Mucosa of descending colon (tissue), 3 donors: ENCODE data around the gene MACF1. TPM values are rescaled to one million over a fixed set of nuclear protein-coding genes. Genes with fewer than 3 reads are reported as not detected.

Source experiments
- ATAC-seq: fragments of 200-7000 bp; cut with Tn5 transposase; one replicate; pipeline ENCODE4 v1.9.1; 2020; ENCODE audit warnings: mild to moderate bottlenecking, moderate library complexity
- DNase-seq, 3 donors: peaks; one replicate each; pipeline ENCODE4 v3.0.0-alpha.2; 2020
- H3K36me3 ChIP-seq: fragments of 200-600 bp; one replicate; pipeline ENCODE4 v1.8.0; 2021; ENCODE audit warnings: low read depth, mild to moderate bottlenecking
- H3K4me1 ChIP-seq: fragments of 200-600 bp; one replicate; pipeline ENCODE4 v1.8.0; 2021; ENCODE audit warnings: low read depth, mild to moderate bottlenecking
- H3K4me3 ChIP-seq: fragments of 200-600 bp; one replicate; pipeline ENCODE4 v1.8.0; 2021; ENCODE audit warnings: mild to moderate bottlenecking
- H3K9me3 ChIP-seq: fragments of 200-600 bp; one replicate; pipeline ENCODE4 v1.8.0; 2021; ENCODE audit warnings: mild to moderate bottlenecking
- intact Hi-C, 2 donors: fragments of 100-400 bp; cut with DNase I in 1 of 2; cut with micrococcal nuclease in 1 of 2; formaldehyde crosslinking; loops; one replicate each; pipeline versions ENCODE4 v1.11.0 to v1.11.1; 2022; cut with DNase I, micrococcal nuclease
- total RNA-seq, 3 donors: library from RNA; stranded (reverse); fragmentation: NEBNext Ultra II Directional in 2 of 3; extraction: Animal tissue kit (Norgen Biotek cat#: 25700) in 2 of 3; gene quantifications; one replicate each; pipeline versions ENCODE4 v1.2.1 to v1.2.4, GENCODE V29; 2021 to 2023
- TF ChIP-seq, protein P1 (sequence below): fragments of 200-600 bp; IDR thresholded peaks from one replicate; pipeline ENCODE4 v1.8.0; 2022; ENCODE audit warnings: antibody characterized with exemption, mild to moderate bottlenecking
- donor health status: DM: no; HTN: no; CAD: no; lungs with moderate emphysema.
- donor health status: DM: no; HTN: no; CAD: no.
- donor health status: DM: no; HTN: yes; CAD: no.

The MACF1 gene
- total RNA-seq, 3 donors from 2014 or later, result 146 to 362 (median 156) TPM

DNA sequence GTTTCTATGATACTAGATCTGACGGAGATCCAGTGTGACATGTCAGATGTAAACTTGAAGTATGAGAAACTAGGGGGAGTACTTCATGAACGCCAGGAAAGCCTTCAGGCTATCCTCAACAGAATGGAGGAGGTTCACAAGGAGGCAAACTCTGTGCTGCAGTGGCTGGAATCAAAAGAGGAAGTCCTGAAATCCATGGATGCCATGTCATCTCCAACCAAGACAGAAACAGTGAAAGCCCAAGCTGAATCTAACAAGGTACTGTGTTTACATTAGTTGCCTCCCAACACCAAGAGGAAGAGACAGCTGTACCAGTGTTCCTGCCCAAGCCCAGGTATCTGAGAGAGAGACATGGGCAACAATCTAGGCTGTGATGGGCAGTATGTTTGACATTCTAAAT, 174.7 kb downstream of the MACF1 start:
- ATAC-seq (no peak), DNase-seq (no peak)
- intact Hi-C loops, result no loop called here
- Histone ChIP-seq H3K9me3 (no peaks in the 10 kb centered on the region), H3K4me3 (no peak overlapping the region), H3K36me3 (peaks cover 7% of the 10 kb centered on the region), H3K4me1 (no peaks in the 10 kb centered on the region)
- TF ChIP-seq, protein P1, sequence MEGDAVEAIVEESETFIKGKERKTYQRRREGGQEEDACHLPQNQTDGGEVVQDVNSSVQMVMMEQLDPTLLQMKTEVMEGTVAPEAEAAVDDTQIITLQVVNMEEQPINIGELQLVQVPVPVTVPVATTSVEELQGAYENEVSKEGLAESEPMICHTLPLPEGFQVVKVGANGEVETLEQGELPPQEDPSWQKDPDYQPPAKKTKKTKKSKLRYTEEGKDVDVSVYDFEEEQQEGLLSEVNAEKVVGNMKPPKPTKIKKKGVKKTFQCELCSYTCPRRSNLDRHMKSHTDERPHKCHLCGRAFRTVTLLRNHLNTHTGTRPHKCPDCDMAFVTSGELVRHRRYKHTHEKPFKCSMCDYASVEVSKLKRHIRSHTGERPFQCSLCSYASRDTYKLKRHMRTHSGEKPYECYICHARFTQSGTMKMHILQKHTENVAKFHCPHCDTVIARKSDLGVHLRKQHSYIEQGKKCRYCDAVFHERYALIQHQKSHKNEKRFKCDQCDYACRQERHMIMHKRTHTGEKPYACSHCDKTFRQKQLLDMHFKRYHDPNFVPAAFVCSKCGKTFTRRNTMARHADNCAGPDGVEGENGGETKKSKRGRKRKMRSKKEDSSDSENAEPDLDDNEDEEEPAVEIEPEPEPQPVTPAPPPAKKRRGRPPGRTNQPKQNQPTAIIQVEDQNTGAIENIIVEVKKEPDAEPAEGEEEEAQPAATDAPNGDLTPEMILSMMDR, result no peak

DNA sequence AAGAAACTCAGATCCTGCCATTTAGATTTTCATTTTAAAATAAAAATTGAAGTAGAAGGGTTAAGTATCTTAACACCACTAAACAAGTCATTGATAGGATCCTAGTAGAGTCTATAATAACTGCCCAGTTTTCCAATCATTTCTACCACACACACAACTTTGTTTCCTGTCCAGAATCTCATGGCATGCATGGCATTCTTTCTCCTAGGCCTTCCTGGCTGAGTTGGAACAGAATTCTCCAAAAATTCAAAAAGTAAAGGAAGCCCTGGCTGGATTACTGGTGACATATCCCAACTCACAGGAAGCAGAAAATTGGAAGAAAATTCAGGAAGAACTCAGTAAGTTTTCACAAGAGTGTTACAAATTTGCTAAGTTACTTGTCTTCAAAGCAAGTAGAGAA, 175.5 kb downstream of the MACF1 start:
- intact Hi-C loops, result no loop called here
- TF ChIP-seq, protein P1, result no peak
- DNase-seq (no peak), ATAC-seq (no peak)
- H3K9me3 ChIP-seq, result no peaks in the 10 kb centered on the region
- no peaks in the 10 kb centered on the region for H3K4me1 ChIP-seq
- peaks cover 10% of the 10 kb centered on the region for H3K36me3 ChIP-seq
- no peak overlapping the region for H3K4me3 ChIP-seq

DNA sequence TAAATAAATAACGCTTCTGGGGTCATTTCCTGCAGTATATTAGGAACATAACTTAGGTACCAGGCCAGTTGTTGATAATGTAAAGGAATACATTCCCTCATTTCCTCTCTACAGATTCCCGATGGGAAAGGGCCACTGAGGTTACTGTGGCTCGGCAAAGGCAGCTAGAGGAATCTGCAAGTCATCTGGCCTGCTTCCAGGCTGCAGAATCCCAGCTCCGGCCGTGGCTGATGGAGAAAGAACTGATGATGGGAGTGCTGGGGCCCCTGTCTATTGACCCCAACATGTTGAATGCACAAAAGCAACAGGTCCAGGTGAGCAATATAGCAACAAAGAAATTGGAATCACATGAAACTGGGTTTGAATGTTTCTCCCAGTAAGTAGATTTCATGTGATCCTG, 177.3 kb downstream of the MACF1 start:
- H3K4me1 ChIP-seq, result no peaks in the 10 kb centered on the region
- DNase-seq, result no peak
- TF ChIP-seq, protein P1, result no peak
- no peak for ATAC-seq
- no peak overlapping the region for H3K4me3 ChIP-seq
- peaks cover 11% of the 10 kb centered on the region for H3K36me3 ChIP-seq
- H3K9me3 ChIP-seq, result no peaks in the 10 kb centered on the region
- intact Hi-C loops, result no loop called here

DNA sequence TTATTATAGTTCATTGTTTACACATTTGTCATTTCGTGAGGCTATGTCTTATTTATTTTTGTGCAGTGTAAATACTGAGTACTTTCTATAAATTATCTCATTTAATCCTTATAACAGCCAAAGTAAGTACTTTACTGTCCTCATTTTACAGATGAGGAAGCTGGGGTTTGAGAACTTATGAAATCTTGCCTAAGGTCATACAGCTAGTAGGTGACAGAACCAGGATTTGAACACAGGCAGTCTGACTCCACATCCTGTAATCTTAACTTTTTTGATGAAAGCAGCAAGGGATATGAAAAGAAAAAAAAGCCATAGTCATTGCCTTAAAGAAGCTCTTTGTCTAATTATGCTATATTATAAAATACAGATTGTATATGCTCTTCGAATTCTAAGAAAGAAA, 179.8 kb downstream of the MACF1 start:
- no peak for ATAC-seq
- TF ChIP-seq, protein P1, result no peak
- intact Hi-C loops, result no loop called here
- no peak for DNase-seq
- peaks cover 11% of the 10 kb centered on the region for H3K36me3 ChIP-seq
- H3K4me3 ChIP-seq, result no peak overlapping the region
- H3K9me3 ChIP-seq, result no peaks in the 10 kb centered on the region
- H3K4me1 ChIP-seq, result no peaks in the 10 kb centered on the region

DNA sequence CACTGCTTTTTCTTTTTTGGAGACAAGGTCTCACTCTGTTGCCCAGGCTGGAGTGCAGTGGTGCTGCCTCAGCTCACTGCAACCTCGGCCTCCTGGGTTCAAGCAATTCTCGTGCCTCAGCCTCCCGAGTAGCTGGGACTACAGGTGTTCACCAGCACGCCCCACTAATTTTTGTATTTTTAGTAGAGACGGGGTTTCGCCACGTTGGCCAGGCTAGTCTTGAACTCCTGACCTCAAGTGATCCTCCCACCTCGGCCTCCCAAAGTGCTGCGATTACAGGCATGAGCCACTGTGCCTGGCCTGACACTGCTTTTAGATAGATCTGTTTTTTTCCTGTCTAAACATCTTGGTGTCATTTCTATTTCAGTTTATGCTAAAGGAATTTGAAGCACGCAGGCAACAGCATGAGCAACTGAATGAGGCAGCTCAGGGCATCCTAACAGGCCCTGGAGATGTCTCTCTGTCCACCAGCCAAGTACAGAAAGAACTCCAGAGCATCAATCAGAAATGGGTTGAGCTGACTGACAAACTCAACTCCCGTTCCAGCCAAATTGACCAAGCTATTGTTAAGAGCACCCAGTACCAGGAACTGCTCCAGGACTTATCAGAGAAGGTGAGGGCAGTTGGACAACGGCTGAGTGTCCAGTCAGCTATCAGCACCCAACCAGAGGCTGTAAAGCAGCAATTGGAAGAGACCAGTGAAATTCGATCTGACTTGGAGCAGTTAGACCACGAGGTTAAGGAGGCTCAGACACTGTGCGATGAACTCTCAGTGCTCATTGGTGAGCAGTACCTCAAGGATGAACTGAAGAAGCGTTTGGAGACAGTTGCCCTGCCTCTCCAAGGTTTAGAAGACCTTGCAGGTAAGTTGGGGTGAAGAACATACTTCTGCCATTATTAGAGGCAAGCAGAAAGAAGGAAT, 180.8 kb downstream of the MACF1 start:
- TF ChIP-seq, protein P1, result no peak
- Histone ChIP-seq H3K4me1 (no peaks in the 10 kb centered on the region), H3K9me3 (no peaks in the 10 kb centered on the region), H3K4me3 (no peak overlapping the region), H3K36me3 (peaks cover 11% of the 10 kb centered on the region)
- no peak for ATAC-seq
- no peak for DNase-seq
- intact Hi-C loops, result no loop called here
